NCI-H2107 (cell line): ENCODE data around the gene RFC1.
"Not testable (repeated sequence)": the region's sequence is repeated elsewhere in the genome, so short reads cannot be mapped to it uniquely, and the experiment has no call there.

Source experiments
- DNase-seq: peaks from one replicate; lab custom pipeline; 2025; lab: John Stamatoyannopoulos, UW

Gene RFC1

DNA sequence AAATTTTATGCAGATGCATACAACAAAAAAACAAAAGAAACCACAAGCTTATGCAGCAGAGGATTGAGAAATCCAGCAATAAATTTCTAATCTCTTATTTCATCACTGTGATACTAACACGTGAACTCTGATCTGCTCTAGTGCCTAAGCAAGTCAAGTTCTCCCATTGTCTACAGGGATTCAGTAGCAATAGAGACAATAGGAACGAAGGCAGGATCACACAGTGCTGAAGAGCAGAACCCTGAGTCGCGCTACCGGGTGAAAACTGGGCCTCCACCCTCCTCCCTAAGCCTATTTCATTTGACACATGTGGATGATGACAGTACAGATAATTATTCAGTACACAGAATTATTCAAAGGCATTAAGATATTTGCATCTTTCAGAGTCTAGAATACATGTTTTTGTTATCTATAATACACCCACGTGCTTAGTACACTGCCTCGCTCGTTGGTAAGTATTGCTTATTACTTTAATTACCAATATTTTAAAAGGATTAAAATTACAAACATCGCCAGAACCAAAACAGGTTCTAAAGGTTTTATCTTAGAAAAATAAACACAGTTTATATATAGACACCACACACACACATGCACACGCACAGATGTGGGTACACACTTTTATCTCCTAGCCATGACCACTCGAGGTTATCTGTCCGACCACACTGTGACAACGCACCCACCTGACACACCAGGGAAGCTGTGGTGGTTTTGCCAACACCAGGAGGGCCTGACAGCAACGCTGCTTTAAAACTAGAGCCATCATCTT is 60.1 kb downstream of the RFC1 start:
- peak; percentile 1 for DNase-seq

DNA sequence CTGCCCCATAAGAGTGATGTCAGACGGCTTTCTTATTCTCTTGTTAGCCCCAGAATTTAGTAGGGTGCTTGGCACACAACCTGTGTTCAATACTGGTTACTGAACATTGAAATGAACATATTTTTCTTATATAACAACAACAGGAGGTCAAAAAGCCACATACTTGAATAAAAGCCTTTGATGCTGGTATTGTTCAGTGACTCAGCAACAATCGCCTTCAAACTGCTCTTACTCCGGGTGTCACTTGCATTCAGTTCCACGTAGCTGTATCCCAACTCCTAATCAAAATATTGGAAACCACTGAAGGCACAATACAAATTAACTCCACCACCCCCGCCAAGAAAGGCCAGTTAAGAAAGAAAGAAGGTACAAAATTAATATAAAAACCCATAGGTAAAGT is 61.5 kb downstream of the RFC1 start:
- DNase-seq = no peak

DNA sequence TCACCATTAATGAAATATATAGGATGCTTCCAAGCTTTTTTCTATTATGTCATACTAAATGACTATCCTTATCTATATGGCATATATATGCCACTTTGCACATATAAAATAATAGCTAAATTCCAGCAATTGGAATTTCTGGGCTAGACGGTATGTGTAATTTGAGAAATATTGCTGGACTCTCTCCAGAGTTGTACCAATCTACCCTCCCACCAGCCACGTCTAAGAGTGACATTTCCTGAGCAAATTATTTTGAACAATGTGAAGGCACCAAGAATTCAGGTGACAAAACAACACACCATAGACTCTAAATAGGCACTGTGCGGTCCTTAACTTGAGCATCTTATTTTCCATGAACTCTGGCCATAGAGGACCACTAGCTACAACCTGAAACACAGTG is 62.3 kb downstream of the RFC1 start:
- no peak for DNase-seq

DNA sequence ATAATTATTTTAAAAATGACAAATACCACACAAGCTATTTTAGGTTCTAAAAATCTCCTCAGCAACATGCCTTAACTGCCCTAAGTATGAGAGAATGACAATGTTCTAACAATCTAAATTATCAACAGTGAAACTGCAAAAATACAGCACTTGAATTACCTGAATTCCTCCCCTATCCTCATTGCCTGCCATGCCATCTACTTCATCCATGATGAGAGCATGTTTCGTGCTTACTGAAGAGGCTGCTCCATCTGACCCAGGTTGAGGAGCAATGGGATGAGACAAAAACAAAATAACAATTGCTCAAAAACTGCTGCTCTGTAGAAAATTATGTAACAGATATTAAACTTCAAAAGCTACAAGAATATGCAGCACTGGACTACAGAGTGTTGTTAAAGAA is 63.3 kb downstream of the RFC1 start:
- DNase-seq = no peak

DNA sequence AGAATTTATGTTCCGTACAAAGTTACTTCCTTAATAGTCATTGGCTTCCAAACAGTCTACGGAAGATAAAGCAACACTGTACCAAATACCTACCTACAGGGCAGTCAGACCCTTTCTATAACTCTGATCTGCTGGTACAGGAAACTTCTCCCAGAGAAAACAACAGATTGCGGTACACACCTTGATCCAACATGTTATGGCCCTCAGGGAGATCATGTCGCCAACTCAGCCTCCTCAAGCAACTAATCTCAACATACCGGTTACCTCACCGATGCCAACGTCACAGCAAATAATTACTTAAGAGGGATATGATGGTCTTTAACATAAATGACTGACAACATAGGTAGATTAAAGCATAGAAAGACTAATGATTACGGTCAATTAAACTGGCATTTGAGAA is 70.4 kb downstream of the RFC1 start:
- DNase-seq = no peak

DNA sequence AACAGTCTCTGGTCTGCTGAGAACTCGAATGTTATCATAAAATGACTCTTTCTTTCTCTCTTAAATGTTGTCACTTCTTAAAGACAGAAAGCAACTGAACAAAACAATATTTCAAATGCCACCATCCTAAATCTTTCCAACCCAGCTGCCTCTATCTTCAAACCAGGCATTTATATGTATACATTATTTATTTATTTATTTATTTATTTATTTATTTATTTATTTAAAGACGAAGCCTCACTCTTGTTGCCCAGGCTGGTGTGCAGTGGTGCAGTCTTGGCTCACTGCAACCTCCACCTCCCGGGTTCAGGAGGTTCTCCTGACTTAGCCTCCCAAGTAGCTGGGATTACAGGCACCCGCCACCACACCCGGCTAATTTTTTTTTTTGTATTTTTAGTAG is 73.7 kb downstream of the RFC1 start:
- DNase-seq = not testable (repeated sequence)

DNA sequence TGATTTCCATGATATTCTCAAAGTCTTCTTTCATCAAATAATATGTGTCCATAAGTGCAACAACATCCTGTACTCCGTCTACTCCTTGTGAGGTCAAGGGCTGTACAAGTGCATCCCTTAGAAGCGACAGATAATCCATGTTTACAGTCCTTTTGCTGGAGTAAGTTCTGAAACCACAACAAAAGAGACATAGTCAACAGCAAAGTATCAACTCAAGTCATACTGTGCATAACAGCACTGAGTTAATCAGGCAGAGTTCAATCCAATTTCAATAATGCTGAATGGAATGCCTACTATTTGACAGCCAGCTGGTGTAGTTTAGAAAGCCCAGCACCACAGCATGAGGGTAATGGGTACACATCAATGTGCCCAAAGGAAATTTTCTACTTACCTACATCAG is 74.5 kb downstream of the RFC1 start:
- no peak for DNase-seq

DNA sequence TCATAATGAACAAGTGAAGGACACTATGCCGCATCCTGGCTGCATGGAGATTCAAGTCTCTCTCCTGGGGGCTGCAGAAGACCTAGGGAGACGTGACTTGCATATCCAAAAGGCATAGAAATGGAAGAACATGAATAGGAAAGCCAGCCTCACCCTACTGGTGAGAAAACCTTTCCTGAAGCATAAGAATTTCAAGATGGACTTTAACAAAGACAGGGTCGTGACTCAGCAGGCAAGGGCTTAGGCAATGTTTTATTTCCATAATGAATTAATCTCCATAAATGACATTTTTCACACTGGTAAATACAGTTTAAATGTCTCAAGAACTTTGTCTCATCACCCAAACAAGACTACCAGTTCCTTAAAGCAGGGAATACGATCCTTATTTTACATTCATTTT is 78.9 kb downstream of the RFC1 start:
- no peak for DNase-seq

DNA sequence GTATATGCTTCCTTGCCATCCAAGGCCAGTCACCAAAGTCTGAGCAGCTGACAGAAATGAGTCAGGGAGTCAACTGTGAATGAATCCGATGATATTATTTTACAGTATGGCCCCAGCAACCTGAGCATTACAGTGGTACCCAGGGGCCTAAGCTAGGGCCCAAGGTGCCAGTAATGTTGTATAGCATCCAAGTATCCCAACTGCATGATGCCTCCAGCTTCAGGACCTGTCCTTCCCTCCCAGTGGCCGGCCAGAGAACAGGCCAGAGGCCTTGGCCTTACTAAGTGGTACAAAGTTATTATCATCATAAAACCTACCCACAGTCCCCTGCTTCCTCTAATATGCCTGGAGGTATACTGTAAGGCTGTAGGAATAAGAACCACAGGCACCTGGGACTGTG is 79.9 kb downstream of the RFC1 start:
- DNase-seq = no peak

DNA sequence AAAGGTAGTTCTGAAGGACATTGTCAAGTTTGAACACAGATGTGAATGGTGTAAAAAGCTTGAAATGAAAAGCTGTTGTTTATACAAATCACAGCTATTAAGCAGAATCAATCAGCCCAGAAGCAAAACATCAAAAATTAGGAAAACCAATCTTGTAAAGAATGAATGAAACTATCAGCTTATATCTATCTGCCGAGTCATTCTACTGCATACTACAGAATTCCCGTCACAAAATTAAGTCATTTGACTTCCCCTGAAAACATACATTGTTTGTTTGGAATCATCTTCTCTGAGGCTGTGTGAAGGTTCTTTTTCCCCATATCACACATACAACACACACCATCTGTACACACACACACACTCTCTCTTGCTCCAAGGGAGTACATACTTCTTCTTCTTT is 80.3 kb downstream of the RFC1 start:
- no peak for DNase-seq

DNA sequence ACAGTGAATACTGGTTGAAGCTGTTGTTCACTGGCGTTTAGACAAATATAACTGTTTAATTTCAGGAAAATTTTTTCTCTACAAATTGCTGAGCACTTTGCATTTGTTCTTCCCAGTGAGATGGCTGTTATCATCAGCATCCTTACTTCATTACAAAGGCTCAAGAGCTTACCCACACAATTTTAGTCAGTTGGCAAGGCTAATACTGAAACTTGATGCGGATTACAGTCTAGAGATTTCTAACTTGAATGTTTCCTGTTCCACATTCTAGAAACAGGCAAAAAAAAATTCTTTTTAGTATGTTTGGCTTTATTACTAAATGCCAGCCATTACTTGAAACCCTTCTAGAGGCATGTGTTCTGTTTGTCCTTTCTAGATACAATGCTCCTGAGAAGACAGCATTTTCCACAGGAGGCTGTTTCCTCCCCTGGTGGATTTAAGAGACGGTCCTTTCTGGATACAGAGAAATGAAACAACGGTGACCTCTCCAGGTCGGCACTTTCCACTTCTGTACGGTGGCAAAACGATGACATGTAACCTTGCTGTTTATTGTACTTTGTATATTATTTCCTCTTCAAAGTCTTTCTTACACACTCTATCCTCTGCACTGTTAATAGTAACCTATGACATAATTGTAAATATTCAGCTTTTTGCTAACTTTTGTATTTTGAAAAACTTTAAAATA is 80.9 kb downstream of the RFC1 start:
- DNase-seq = no peak

DNA sequence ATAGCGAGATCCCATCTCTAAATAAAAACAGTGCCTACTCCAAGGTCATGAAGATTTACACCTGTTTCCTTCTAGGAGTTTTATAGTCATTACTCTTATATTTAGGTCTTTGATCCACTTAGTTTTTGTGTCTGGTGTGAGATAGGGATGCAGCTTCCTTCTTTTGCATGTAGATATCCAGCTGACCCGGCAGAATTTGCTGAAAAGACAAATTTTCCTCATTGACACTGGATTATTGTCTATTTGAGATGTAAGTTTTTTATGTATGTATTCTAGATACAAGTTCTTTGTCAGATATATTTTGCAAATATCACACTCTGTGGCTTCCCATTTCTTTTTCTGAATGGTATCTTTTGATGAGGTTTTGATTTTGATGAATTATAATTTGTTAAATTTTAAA is 85.4 kb downstream of the RFC1 start:
- DNase-seq = no peak

DNA sequence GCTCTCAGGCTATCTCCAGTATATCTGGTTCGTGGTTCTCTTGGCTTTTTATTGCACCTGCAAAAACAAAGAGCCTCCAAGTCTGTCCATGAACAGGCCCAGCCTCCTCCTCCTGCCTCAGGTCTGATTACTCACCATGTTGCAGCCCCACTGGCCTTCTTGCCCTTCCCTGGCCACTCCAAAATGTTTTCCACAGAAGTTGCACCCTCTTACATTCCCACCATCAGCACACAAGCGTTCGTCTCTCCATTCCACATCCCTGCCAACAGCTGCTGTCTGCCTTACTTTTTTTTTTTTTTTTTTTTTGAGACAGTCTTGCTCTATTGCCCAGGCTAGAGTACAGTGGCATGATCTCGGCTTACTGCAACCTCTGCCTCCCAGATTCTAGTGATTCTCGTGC is 86.7 kb downstream of the RFC1 start:
- no peak for DNase-seq

DNA sequence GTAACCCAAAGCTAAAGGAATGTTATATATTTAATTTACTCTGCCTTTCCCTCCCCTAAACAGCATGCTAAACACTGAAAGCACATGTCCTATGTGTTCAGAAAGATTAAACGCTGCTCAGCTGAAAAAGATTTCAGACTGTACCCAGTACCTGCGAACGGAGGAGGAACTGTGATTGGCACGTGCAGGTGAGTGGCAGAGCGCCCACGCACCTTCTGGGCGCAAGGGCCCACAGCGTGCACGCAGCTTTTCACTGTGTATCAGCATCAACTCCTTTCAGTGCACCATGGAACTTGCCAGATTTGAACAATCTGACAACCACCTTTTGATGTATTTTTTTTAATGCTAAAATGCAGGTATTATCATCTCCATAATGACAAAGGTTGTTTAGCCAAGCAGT is 87.7 kb downstream of the RFC1 start:
- DNase-seq = no peak

DNA sequence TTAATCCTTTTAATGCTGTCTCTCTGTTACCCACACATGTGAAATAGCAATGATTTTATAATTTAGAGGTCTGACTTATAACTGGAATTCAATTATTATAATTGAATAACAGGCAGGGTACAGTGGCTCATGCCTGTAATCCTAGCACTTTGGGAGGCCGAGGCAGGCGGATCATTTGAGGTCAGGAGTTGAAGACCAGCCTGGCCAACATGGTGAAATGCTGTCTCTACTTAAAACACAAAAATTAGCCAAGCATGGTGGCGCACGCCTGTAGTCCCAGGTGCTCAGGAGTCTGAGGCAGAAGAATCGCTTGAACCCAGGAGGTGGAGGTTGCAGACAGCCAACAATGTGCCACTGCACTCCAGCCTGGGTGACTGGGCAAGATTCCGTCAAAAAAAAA is 88.5 kb downstream of the RFC1 start:
- DNase-seq = not testable (repeated sequence)

DNA sequence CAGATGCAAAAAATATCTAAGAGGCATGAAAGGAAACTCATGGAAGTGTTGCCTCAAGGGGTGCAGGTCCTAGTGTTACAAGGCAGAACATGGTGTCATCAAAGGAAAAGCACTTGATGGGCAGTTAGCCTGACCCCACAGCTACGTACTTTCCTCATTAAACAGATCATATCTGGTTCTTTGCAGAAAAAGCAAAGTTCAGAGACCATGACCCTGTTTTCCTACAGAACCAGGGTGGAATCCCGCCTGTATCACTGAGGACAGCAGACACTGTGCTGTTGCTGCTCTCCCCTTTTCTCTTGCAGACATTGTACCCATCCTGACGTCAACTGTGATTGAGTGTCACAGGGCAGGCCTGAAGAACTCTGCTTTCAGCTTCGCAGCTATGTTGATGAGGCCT is 91.7 kb downstream of the RFC1 start:
- no peak for DNase-seq

DNA sequence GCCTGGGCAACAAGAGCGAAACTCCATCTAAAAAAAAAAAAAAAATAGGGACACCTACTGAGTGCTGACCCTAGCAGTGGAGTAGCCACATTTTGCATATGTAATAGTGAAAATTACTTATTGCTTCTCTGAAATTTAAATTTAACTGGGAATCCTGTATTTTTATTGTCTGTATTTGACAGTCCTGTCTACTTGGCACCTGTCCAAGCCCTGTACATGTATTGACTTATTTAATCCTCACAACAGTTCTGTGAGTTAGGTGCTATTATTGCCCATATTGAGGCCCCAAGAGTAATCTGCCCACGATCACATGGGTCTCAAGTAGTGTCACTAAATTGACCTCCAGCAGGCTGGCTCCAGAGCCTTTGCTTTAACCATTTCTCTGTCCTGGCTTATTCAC is 102.3 kb downstream of the RFC1 start:
- DNase-seq = no peak

DNA sequence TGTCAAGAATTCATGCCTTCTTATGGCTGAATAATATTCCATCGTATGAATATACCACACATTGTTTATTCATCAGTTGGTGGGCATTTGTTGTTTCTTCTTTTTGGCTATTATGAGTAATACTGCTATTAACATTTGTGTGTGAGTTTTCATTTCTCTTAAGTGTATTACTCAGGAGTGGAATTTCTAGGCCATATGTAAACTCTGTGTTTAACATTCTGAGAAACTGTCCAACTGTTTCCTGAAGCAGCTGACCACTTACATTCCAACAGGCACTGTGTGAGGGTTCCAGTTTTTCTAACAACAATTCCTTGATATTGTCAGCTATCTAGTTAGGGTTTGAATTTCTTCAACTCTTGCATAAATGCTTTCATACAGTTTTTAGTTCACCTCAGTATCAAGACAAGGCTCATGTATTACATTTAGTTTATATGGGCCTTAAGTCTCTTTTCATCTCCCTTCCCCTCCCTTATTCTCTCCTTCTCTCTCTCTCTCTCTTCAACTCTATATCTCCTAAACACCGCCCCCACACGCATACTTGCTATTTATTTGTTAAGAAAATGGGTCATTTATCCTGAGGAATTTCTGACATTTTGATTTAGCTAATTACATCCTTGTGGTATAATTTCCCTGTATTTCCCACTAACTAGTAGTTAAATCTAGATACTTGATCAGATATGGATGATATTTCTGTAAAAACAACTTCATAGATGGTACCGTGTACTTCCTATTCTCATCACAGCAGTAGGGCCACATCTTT is 106.4 kb downstream of the RFC1 start:
- DNase-seq = no peak

DNA sequence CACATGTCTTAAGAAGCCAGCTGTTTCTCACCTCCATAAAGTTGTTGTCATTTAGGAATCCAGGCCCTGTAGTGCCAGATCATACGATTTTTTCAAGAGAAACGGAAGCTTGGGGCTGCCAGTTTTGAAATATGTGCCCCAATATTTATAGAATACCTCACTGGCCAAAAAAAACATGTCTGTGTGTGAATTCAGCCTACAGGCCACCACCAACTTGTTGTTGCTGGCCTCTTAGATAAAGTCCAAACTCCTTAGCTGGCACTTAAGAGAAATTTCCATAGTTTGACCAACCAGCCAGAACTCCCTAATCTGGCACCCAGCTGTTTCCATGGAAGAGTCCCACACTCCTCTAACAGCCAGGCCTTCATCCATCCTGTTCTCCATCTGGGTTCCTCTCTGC is 109.7 kb downstream of the RFC1 start:
- no peak for DNase-seq

DNA sequence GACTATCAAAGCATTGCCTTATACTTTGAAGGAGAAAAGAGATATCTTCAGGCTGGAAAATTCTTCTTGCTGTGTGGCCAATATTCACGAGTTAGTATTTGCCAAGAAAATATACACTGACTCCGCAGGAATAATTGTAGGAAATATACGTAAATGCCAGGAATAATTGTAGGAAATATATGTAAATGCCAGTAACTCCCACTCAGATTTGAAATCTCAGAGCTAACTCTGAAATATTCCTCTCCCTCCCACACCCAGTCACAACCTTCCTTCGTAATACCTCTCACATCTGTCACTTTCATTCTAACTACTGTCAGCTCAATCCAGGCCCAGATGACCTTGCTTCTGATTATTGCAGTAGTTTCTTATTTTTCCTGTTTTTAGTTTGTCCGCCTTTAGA is 110.3 kb downstream of the RFC1 start:
- DNase-seq = no peak

DNA sequence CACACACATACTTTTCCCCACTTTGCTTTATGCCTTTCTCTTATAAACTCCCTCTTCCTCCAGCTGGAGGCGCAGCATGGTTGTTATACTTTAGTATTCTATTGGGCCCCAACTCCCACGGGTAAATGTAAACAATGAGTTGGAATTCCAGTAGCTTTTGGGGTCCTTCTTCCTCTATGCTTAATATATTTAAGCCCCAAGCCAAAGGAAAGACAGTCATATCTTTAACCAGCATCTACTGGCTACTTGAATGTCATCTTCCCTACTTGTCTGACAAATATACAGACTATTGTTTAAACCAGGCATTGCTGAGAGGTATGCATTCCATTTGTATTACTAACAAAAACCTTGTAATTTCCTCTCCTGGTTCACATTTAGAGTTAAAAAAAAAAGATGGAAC is 110.9 kb downstream of the RFC1 start:
- no peak for DNase-seq

DNA sequence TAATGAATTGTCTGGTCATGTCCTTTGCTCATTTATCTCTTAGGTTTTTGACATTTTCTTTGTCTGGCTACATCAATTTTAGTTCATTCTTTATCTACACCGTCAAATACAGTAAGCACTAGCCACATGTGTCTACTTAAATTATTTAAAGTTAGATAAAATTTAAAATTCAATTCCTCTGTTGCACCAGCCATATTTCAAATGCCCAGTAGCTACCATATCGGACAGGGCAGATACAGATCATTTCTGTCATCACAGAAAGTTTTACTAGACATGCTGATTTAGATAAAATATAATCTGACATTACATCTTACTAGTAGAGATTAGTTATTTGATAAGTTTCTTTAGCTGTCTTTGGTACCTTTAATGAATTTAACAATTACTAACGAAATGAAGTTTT is 122.7 kb downstream of the RFC1 start:
- no peak for DNase-seq
